GM19324 (cell line): ENCODE results near the gene MAP3K20.
"Not testable (repeated sequence)": the region's sequence is repeated elsewhere in the genome, so short reads cannot be mapped to it uniquely, and the experiment has no call there.

Source experiments
- ATAC-seq: cut with Tn5 transposase; IDR thresholded peaks from one replicate; pipeline ENCODE4 v1.9.1; 2021; ENCODE audit warnings: mild to moderate bottlenecking, moderate library complexity; ENCODE audit not compliant: unreplicated experiment, low FRiP score

The MAP3K20 gene

DNA sequence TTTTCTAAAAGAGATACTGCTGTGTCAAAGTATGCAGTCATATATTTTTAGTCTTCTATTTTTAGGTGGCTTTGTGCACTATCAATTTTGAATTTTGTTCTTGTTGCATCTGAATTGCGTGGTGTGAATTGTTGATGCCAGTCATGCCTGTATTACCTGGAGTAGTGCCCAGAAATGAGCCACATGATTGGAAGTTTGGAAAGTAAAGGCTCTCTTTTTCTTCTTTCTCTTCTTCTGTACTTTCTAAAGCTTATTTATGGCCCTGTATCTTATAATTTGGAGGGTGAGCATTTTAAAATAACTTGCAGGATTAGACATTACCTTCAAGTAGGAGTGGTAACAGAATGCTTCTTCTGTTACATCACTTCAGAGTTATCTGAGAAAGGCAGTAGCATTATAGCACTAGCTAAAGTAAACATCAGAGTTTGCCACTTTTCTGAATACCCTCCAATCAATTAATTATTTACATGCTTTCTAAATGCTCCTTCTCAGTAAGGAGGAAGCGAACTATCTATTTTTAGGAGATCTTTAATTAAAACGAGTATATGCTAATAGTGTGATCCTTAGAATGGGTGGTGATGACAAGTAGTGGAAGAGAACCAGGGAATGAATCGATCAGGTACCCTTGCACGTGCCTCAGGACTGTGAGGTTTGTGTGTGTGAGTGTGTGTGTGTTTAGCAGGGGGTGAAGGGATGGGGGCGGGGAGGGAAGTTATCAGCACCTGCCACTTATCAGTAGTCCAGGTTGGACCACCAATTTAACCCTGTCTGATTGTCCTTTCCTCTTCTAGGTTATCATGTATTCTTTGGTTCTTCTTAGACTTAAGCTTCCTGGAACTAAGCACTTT is 112.5 kb downstream of the MAP3K20 start:
- ATAC-seq, result no peak

DNA sequence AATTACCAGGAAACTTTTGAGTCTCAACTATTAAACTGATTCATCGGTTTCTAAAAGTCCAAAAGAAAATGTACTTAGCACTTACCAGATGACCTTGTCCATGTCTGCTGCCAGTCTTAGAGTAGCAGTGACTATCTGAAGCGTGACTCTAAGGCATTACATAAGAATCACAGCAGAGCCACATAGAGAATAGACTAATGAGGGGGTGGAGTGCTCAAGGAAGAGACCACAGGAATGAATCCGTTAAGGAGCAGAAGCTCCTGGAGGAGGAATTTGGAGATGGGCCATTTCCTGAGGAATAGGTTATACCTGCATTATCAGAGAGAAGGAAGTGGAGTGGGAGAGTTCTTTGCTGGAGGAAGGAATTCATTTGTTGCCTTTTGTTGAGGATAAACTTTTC is 116.0 kb downstream of the MAP3K20 start:
- ATAC-seq, result no peak

DNA sequence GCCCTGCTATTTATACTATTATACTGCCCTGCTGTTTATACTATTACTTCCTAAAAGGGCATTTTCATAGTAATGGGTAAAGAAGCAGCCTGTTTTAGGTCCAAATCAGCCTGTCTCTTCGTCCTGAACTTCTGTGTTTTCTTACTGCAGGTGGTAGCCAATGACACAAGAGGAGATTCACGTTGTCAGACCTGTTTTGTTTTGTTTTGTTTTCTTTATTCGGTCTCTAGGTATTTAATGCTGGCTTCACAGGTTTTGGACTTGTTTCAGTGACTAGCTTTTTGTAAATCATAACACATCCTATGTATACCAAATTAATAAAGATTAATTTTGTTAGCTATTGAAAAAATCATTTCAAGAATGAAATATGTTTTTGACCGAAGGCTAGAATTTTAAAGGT is 116.4 kb downstream of the MAP3K20 start:
- no peak for ATAC-seq

DNA sequence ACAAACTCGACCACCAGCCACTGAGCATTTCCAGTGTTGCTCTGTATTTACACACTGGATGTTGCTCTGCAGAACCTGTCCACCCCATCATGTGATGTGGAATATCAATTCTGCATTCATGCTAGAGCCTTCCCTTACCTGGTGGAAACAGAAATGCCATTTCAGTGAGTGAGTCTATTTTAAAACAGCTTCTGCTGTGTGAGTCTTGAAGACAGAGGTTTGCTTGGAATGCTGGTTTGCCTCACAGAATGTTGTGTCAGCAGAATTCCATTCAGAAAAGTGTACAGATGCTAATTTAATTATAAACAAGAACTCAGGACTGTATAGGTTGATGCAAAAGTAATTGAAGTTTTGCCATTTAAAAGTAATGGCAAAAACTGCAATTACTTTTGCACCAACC is 118.3 kb downstream of the MAP3K20 start:
- no peak for ATAC-seq

DNA sequence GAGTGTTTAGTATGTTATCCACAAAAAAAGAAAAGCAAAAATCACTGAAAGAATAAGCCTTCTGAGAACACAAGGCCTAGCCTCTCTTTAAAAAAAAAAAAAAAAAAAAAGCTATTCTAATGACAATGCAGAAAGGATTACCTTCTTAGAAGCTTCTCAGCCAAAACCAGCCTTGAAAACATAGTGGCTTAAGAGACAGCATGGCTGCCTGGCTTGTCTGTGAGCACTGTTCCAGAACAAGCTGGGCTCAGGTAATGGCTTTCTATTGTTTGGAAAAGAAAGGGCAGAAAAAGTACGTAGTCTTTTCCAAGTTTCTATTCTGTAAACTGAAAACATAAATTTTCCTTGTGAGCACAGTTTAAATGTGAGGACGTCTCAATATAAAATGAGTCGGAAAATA is 119.5 kb downstream of the MAP3K20 start:
- no peak for ATAC-seq

GRCh38 chr2:173196080-173196479 is 120.4 kb downstream of the MAP3K20 start:
- no peak for ATAC-seq

GRCh38 chr2:173196638-173197037 is 121.0 kb downstream of the MAP3K20 start:
- no peak for ATAC-seq

DNA sequence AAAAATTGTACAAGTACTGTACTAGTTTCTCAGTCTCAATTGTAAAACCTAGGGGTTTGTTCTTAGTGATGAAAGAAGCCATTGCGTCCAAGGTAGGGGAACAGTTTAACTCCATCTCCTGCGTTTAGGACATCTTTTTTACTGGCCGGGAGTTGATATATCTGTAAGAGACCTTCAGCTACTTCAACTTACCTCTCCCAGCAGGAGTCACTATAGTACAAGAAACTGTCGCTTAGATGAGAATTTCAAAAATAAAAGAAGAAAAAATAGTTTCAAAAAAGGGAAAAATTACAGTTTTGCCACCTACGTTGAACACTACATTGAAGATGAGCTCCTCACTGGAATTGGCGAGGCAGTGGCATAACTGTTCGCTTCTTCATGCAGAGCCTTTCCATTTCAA is 122.7 kb downstream of the MAP3K20 start:
- ATAC-seq, result no peak

DNA sequence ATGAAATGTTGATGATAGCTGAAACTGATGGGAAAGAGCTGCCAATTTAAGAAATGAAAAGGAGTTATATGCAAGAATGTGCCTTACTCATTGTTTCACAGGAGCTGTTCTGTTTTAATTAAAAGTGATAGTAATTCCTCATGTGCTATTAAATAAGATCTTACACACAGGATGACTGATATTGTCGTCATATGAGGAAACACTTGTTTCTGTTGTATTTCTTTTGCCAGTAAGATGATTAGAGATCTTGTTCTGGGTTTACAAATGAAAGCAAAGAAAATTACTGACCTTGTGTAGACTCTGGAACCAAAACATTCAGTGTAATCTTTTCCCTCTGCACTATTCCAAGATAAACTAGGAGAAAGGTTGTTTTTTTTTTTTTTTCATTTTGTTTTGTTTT is 123.6 kb downstream of the MAP3K20 start:
- no peak for ATAC-seq

DNA sequence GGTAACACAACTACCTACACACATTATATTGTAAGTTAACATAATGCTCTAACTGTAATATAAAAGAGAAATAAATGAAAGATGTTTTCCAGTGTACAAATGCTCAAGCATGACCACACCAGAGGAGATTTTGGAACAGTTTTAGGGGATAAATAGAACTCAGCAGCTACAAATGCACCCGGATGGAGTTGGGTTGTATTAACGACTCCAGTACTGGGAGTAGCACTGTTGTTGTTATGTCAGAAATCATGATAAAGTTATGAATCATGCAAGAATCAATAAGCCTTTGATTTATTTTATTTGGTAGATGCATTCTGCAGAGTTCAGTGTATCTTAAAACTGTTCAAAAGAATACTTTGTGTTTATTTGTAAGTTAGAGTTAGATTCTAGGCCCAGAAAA is 126.9 kb downstream of the MAP3K20 start:
- ATAC-seq, result no peak

GRCh38 chr2:173204316-173204715 is 128.7 kb downstream of the MAP3K20 start:
- no peak for ATAC-seq

DNA sequence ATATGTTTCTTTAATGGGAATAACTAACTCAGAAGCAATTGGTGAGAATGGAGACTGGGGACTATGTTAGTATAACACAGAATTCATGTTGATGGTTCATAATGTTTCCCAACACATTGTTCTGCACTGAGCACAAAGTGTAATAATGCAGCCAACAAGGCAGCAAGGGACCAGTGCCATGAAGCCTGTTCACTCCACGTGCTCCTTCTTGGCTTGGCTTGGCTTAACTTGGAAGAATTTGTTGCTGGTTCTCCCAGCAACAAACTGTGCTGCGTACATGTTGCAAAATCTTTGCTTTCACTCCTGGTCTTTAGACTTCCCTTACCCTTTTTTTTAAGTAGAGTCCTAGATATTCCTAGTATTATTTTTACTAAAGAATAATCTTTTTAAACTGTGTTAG is 129.7 kb downstream of the MAP3K20 start:
- no peak for ATAC-seq

DNA sequence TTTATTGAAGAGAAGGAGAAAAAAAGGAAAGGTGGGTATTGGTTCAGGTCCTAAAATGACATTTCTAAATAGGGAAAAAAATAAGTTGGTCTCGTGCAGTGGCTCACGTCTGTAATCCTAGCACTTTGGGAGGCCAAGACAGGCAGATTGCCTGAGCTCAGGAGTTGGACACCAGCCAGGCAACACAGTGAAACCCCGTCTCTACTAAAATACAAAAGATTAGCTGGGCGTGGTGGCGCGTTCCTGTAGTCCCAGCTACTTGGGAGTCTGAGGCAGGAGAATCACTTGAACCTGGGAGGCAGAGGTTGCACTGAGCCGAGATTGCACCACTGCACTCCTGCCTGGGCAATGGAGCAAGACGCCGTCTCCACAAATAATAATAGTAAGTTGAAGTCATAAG is 131.5 kb downstream of the MAP3K20 start:
- ATAC-seq, result not testable (repeated sequence)

DNA sequence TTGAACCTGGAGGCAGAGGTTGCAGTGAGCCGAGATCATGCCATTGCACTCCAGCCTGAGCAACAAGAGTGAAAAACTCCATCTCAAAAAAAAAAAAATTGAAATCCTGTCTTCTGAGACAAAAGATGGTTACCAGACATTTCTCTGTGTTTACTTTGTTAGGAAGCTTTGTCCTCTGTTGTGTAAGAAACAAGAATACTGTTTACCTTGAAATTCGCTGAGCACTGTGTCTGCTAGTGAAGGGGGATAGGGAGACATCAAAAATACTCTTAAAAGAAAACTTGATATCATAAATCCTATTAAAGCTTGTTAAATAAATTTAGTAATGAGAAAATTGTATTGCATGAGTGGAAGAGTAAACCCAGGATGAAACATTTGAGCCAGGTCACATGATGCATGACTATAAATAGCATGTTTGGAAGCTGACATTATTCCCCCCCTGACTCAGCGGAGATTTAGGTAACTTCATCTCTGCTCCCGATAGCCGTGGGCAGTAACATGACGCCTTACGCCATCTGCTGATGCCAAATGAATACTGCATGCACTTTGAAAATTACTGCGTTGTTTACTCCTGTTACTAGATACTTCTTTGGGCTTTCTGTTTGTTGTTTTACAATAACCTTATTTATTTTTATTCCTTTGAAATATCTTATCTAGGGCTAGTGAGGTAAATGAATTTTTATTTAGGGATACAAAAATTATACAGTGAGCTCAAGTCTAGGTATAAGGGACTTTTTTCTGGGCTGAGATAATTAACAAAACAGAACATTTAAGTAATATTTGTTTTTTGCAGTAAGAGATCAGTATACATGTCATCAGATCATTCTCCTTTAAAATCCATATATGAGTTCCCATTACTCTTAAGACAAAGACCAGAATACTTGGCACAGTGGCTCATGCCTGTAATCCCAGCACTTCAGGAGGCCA is 134.9 kb downstream of the MAP3K20 start:
- ATAC-seq, result no peak

GRCh38 chr2:173213181-173213580 is 137.5 kb downstream of the MAP3K20 start:
- no peak for ATAC-seq

DNA sequence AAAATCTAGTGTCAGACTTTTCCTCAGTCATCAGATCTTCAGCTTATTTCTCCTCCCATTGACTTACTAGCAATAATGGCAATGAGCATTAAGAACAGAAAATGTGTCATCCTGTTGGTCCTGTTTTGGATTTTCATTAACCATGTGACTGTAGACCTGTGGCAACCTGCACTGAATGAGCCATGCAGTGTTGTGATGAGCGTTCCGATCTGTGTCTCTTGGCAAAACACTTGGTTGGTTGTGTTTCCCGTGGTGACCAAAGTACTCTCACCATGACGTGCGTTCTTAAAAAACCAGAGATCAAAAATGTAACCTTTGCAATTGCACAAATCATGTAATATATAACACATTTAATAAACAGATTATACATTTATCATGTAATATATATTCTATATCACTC is 138.6 kb downstream of the MAP3K20 start:
- ATAC-seq, result no peak

DNA sequence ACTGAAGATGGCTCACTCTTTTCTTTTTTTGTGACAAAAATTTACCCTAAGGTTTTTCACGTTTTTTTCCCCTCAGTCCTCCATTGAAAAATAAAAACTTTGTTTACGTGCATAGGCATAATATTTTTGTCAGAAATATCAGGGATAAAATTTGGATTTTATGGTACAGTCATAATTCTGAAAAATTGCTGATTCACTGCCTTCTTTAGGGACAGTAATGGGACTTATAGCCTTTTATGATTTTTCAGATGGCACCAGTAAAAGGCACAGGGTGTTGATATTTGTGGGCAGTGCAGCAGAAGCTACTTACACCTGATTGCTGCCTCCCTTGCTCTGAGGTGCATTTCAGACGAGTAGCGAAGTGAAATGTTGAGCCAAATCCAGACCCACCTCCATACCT is 139.7 kb downstream of the MAP3K20 start:
- ATAC-seq, result no peak

- no peak for ATAC-seq
These were observed 140.4 kb downstream of the MAP3K20 start for GRCh38 chr2:173216051-173216450.

DNA sequence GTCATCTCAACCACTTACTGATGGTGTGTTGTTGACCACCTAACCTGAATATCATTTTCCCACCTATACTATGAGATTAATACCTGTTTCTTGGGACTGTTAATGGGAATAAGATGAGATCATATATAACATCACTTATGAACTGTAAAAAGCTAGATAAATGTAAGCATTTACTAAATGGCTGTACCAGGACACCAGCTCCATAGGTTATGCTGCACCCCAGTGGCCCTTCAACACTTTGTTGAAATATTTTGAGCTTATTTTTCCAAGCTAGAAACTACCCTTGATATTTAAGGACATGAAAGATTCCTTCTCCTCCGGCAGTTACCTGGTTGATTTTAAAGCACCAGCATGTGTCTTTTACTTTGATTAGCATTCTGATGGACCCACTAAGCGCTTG is 141.0 kb downstream of the MAP3K20 start:
- ATAC-seq, result no peak

DNA sequence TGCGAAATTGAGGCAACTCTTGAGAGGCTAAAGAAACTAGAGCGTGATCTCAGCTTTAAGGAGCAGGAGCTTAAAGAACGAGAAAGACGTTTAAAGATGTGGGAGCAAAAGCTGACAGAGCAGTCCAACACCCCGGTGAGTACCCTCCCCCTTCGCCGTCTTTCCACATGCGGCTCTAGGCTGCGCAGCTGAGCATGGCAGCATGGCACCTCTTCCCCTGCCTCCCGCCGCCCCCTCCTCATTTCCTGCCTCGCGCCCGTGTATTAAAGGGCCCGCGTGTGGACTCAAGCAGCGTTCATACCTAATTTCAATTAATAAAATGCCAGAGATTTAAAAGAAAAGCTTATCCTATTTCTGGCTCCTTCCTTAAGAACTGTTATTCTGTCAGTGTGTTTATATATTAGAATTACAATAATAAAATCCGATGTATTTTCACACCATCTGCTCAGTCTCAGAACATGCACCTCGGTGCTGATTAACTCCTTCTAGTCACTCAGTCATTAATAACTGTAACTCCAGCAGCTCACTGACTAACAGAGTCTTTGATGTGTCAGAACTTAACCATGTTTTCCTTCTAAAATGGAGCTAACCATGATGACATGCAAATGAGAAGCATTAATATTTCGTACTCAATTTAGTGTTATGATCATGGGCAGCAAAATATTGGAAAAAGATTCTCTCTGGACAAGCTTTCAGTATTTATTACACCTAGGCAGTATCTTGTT is 141.6 kb downstream of the MAP3K20 start:
- ATAC-seq, result no peak
